Adrenal gland (tissue), 12 donors: ENCODE data around the gene KHSRP. TPM values are rescaled to one million over a fixed set of nuclear protein-coding genes. Genes with fewer than 3 reads are reported as not detected.

Experiments used
- DNase-seq, 7 donors: peaks; one replicate each; pipeline ENCODE4 v3.0.0-alpha.2; 2019 to 2020
- H3K27ac ChIP-seq, 5 donors: fragments of 200-600 bp; sonication (generic) in 4 of 5; 1 replicate in 3 of 5; 2 replicates in 2 of 5; pipeline versions ENCODE4 v1.5.1 to v1.8.0; 2016 to 2020; ENCODE audit warnings: mild to moderate bottlenecking in 1 of 5
- H3K27me3 ChIP-seq: fragments of 200-600 bp; 2 replicates; pipeline ENCODE4 v1.8.0; 2021
- H3K36me3 ChIP-seq, 2 donors: fragments of 200-600 bp; replicated peaks in 1 of 2; 1 replicate in 1 of 2; 2 replicates in 1 of 2; pipeline versions ENCODE4 v1.5.1 to v1.8.0; 2018 to 2022
- H3K4me1 ChIP-seq, 2 donors: fragments of 200-600 bp; replicated peaks in 1 of 2; 1 replicate in 1 of 2; 2 replicates in 1 of 2; pipeline versions ENCODE4 v1.5.1 to v1.8.0; 2018 to 2021
- H3K4me3 ChIP-seq, 4 donors: fragments of 200-600 bp; sonication (generic) in 3 of 4; one replicate each; pipeline ENCODE4 v1.5.1; 2016 to 2018
- H3K9me3 ChIP-seq, 3 donors: fragments of 200-600 bp; sonication (generic) in 1 of 3; replicated peaks in 1 of 3; 1 replicate in 2 of 3; 2 replicates in 1 of 3; pipeline versions ENCODE4 v1.5.1 to v1.8.0; 2016 to 2021
- CTCF ChIP-seq, 6 experiments: fragments of 450-650 bp in 4 of 6; fragments of 200-600 bp in 2 of 6; sonication (generic) in 1 of 6; IDR thresholded peaks; 1 replicate in 5 of 6; 2 replicates in 1 of 6; pipeline versions ENCODE4 v1.5.1 to v1.8.0; 2016 to 2021; ENCODE audit warnings: antibody characterized with exemption in 6 of 6, mild to moderate bottlenecking in 2 of 6, moderate library complexity in 1 of 6
- POLR2A ChIP-seq, 2 donors: fragments of 450-650 bp; IDR thresholded peaks; one replicate each; pipeline ENCODE4 v1.6.1; 2017; ENCODE audit warnings: antibody characterized with exemption in 2 of 2, mild to moderate bottlenecking in 2 of 2, moderate library complexity in 1 of 2
- WGBS, 4 donors: extraction: QIAGEN DNeasy Blood & Tissue Kit in 2 of 4; methylation state at CpG; one replicate each; pipeline versions ENCODE4 v1.1.5 to v1.1.7; 2013 to 2017; 5-methylcytosine and 5-hydroxymethylcytosine counted together
- intact Hi-C, 2 donors: fragments of 100-400 bp; cut with DNase I; formaldehyde crosslinking; loops; one replicate each; pipeline versions ENCODE4 v1.14.1 to v1.15.0; 2022 to 2023
- polyA plus RNA-seq, 3 donors: library from polyadenylated mRNA; stranded (reverse); fragments of 200-250 nt in 2 of 3; fragments of 350-450 nt in 1 of 3; fragmentation: Illumina TruSeq in 1 of 3; extraction: RNeasy Lipid Tissue Mini Kit (QIAGEN cat#74804) in 1 of 3; gene quantifications; one replicate each; pipeline ENCODE4 v1.2.3, GENCODE V29; 2013 to 2014
- total RNA-seq, 9 donors: library from RNA; depleted of rRNA in 4 of 9; stranded (reverse); fragments of >200 nt in 4 of 9; fragments of 120-200 nt in 1 of 9; fragmentation: NEBNext Ultra II Directional in 1 of 9; extraction: Animal tissue kit (Norgen Biotek cat#: 25700) in 1 of 9; gene quantifications; one replicate each; pipeline versions ENCODE4 v1.1.0 to v1.2.4, GENCODE V29; 2013 to 2023
- donor health status: healthy with polysubstance abuse.
- donor health status: Bipolar disorder and iron deficiency.
- donor health status: DM: yes; HTN: yes; CAD: no.
- donor health status: DM: no; HTN: no; CAD: no.
- donor health status: DM: no; HTN: no; CAD: no.
- donor health status: DM: yes; HTN: yes; CAD: no.

KHSRP gene
- total and polyA plus RNA-seq, 12 donors = 44.6 to 261 (median 134) TPM

GRCh38 chr19:6381030-6381750 is 43.4 kb downstream of the KHSRP start:
- TF ChIP-seq CTCF (IDR thresholded peaks at IDR 0.05) = no peak
- no peak for TF ChIP-seq POLR2A (IDR thresholded peaks at IDR 0.05)
- intact Hi-C loops = no loop called here
- Histone ChIP-seq H3K4me3 (no peak overlapping the region), H3K27ac (no peak overlapping the region), H3K4me1 (no peaks in the 10 kb centered on the region), H3K27me3 (no peaks in the 10 kb centered on the region), H3K9me3 (no peaks in the 10 kb centered on the region), H3K36me3 (peaks cover 0 to 75% of the 10 kb centered on the region in 2 donors)
- DNase-seq = no peak
- WGBS, 4 donors = 96 to 97% (median 97%) methylated on average over 31 to 40 of the region's 40 CpGs

- 83 to 97% (median 94%) methylated on average over 3 of the region's 3 CpGs for WGBS, 4 donors
- intact Hi-C loops = no loop called here
Measured at GRCh38 chr19:6379744-6380143, 44.9 kb downstream of the KHSRP start.

GRCh38 chr19:6378486-6378885 is 46.1 kb downstream of the KHSRP start:
- H3K27ac ChIP-seq = peak overlapping the region in 1 of 5 donors; percentile 52
- intact Hi-C loops = no loop called here
- TF ChIP-seq CTCF (IDR thresholded peaks at IDR 0.05) = no peak
- no peak for TF ChIP-seq POLR2A (IDR thresholded peaks at IDR 0.05)

More at GRCh38 chr19:6379744-6380143, 44.9 kb downstream of the KHSRP start:
- H3K4me1 ChIP-seq = no peaks in the 10 kb centered on the region
- no peaks in the 10 kb centered on the region for H3K27me3 ChIP-seq
- no peak overlapping the region for H3K4me3 ChIP-seq
- DNase-seq = no peak
- no peaks in the 10 kb centered on the region for H3K9me3 ChIP-seq
- no peak for TF ChIP-seq POLR2A (IDR thresholded peaks at IDR 0.05)
- TF ChIP-seq CTCF (IDR thresholded peaks at IDR 0.05) = no peak
- no peak overlapping the region for H3K27ac ChIP-seq
- peaks cover 0 to 65% of the 10 kb centered on the region in 2 donors for H3K36me3 ChIP-seq

GRCh38 chr19:6378041-6378440 is 46.6 kb downstream of the KHSRP start:
- TF ChIP-seq POLR2A (IDR thresholded peaks at IDR 0.05) (no peak), CTCF (IDR thresholded peaks at IDR 0.05) (no peak)
- no peak for DNase-seq
- Histone ChIP-seq H3K4me1 (peaks cover 5% of the 10 kb centered on the region in 2 donors), H3K27me3 (no peaks in the 10 kb centered on the region), H3K27ac (peak overlapping the region in 1 of 5 donors; percentile 52), H3K4me3 (no peak overlapping the region), H3K36me3 (peaks cover 0 to 52% of the 10 kb centered on the region in 2 donors), H3K9me3 (no peaks in the 10 kb centered on the region)
- WGBS, 4 donors = 67 to 79% (median 72%) methylated on average over 2 to 6 of the region's 6 CpGs
- intact Hi-C loops = no loop called here

More at GRCh38 chr19:6378486-6378885, 46.1 kb downstream of the KHSRP start:
- peaks cover 4 to 5% of the 10 kb centered on the region in 2 donors for H3K4me1 ChIP-seq
- WGBS, 4 donors = 83 to 87% (median 85%) methylated on average over 6 to 9 of the region's 9 CpGs
- H3K9me3 ChIP-seq = no peaks in the 10 kb centered on the region
- H3K36me3 ChIP-seq = peaks cover 0 to 56% of the 10 kb centered on the region in 2 donors
- H3K4me3 ChIP-seq = no peak overlapping the region
- no peaks in the 10 kb centered on the region for H3K27me3 ChIP-seq
- DNase-seq = no peak
